ENCODE data around the gene STKLD1. TPM values are rescaled to one million over a fixed set of nuclear protein-coding genes. Genes with fewer than 3 reads are reported as not detected.

Gene STKLD1
- total RNA-seq, 4 donors from 2014 or later, result 0.38 TPM; not detected in 3

DNA sequence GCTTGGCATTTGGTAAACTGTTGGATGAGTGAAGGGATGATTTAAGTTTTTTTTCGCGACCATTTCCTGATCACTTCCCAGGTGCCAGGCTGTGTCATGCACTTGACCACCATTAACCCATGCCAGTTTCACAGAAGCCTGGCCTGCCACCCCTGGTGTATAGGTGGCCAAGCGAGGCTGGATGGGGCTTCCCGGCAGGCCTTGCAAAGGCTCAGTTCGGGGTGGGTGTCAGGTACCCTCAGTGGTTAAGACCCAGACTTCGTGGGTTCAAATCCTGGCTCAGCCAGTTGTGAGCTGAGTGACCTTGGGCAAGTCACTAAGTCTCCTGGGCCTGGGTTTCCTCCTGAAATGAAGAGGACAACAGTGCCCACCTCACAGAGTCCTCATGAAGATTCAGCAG, 30.6 kb upstream of the STKLD1 start:
- no peak for DNase-seq
- H3K4me3 ChIP-seq, result no peak overlapping the region
- no peak for TF ChIP-seq POLR2A (IDR thresholded peaks at IDR 0.05)
- TF ChIP-seq, protein P1, sequence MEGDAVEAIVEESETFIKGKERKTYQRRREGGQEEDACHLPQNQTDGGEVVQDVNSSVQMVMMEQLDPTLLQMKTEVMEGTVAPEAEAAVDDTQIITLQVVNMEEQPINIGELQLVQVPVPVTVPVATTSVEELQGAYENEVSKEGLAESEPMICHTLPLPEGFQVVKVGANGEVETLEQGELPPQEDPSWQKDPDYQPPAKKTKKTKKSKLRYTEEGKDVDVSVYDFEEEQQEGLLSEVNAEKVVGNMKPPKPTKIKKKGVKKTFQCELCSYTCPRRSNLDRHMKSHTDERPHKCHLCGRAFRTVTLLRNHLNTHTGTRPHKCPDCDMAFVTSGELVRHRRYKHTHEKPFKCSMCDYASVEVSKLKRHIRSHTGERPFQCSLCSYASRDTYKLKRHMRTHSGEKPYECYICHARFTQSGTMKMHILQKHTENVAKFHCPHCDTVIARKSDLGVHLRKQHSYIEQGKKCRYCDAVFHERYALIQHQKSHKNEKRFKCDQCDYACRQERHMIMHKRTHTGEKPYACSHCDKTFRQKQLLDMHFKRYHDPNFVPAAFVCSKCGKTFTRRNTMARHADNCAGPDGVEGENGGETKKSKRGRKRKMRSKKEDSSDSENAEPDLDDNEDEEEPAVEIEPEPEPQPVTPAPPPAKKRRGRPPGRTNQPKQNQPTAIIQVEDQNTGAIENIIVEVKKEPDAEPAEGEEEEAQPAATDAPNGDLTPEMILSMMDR (IDR thresholded peaks at IDR 0.05), result no peak
- no peaks in the 10 kb centered on the region for H3K27me3 ChIP-seq
- no peak overlapping the region for H3K27ac ChIP-seq
- intact Hi-C loops (cut with DNase I), result no loop called here
- peaks cover 16 to 65% (median 24%) of the 10 kb centered on the region in 3 donors for H3K4me1 ChIP-seq
- peaks cover 34 to 75% (median 38%) of the 10 kb centered on the region in 3 donors for H3K36me3 ChIP-seq
- no peaks in the 10 kb centered on the region for H3K9me3 ChIP-seq
- WGBS, 2 donors, result 84 to 95% methylated on average over 5 of the region's 6 CpGs

DNA sequence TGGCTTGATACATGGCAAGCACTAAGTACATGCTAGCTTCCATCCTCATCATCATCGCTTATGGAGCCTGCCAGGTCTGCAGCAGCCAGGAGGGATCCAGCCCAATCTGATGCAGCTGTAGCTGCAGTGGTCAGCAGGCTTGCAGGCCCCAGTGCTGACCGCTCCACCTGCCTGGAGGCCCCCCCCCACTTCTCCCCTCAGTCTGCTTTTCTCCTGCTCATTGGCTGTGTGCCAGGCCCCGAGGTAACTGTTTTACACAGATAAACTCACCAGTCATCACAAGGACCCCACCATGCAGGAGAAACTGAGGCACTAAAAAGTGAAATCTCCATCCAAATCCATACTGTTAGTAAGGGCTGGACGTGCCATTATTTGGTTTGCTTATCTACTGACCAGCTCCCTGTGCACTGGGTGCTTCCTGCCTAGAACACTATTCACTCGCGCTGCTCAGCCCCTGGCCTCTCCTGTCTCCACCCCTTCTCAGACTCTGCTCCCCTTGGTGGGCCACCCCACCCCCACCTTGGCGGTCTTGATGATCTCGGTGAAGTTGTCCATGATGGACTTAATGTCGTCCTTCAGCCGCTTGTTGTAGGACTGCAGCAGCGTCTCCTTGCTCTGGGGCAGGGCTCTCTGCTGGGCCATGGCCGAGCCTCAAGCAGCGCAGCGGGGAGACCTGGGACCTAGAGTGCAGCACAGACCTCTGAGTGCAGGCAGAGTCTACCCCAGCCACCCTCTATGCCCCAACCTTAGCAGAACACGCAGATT, 30.0 kb upstream of the STKLD1 start:
- H3K9me3 ChIP-seq, result no peaks in the 10 kb centered on the region
- H3K4me3 ChIP-seq, result peak overlapping the region in 3 of 4 donors; percentile 90 to 97 (median 95)
- DNase-seq, result no peak
- peaks cover 16 to 64% (median 24%) of the 10 kb centered on the region in 3 donors for H3K4me1 ChIP-seq
- TF ChIP-seq, protein P1 (IDR thresholded peaks at IDR 0.05), result no peak
- TF ChIP-seq POLR2A (IDR thresholded peaks at IDR 0.05), result no peak
- H3K27ac ChIP-seq, result peak overlapping the region; percentile 93 to 96 (median 95)
- 68 to 75% methylated on average over 6 to 7 of the region's 15 CpGs for WGBS, 2 donors
- H3K36me3 ChIP-seq, result peaks cover 40 to 75% (median 43%) of the 10 kb centered on the region in 3 donors
- intact Hi-C loops (cut with DNase I), result no loop called here
- H3K27me3 ChIP-seq, result no peaks in the 10 kb centered on the region

DNA sequence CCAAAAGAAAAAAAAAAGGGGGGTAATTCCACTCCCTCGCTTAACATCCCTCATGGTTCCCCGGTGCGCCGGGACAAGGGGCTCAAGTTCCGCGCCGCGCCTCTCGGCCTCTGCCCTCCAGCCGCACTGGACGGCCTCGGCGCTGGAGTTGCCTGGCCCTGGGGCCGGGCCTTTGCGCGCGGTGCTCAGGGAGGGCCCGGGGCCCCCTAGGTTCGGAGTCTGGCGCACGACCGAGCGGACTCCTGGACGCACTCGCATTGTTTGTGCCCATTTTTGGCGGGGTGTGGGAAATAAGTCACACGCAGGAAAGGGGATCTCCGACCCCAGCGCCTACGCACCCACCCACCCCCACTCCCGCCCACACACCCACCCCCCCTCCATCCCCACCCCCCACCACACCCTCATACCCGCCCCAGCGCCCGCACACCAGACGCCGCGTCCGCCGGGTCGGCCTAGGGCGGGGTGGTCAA, 28.6 kb upstream of the STKLD1 start:
- intact Hi-C loops (cut with DNase I), result no loop called here
- no peak for TF ChIP-seq POLR2A (IDR thresholded peaks at IDR 0.05)
- TF ChIP-seq, protein P1 (IDR thresholded peaks at IDR 0.05), result peak in 1 of 6 experiments; percentile 9
- Histone ChIP-seq H3K4me3 (peak overlapping the region; percentile 81 to 97 (median 92)), H3K4me1 (peaks cover 16 to 60% (median 24%) of the 10 kb centered on the region in 3 donors), H3K36me3 (peaks cover 51 to 75% (median 54%) of the 10 kb centered on the region in 3 donors), H3K27ac (peak overlapping the region; percentile 93 to 96 (median 95)), H3K9me3 (no peaks in the 10 kb centered on the region), H3K27me3 (no peaks in the 10 kb centered on the region)
- no peak for DNase-seq
- WGBS, 2 donors, result 0% methylated on average over 10 to 15 of the region's 41 CpGs

DNA sequence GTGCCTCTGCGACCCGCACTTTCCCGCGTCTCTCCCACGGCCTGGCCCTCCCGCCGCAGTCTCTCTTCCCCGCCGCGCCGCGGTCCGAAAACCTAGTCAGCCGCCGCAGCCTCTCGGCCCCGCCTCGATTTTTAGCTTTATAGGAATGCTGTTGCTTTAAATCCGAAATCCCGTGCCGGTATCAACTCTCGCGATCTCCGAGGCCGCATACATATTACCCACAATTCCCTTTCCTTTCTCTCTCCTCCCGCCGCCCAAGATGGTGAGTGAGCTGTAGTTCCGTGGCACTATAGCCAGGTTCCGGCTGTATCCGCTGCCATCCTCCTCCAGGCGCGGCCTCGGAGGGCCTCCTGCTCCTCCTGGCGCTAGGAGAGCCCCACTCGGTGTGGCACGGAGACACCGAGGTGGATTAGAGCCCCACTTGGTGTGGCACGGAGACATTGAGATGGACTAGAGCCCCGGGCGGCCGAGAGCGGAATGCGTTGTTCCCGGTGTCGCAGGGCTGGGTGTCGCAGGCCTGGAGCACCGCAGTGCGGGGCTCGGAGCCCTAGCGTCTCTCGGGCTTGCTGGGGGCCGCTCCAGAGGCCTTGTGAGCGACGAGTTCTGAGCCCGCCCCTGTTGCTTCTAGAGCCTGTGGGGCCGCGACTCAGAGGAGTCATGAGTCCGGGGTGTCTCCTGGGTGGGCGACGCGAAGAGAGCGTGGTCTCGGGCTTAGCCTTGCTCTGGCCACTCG, 28.0 kb upstream of the STKLD1 start, which contains the start of the genes MED22 and RPL7A:
Gene MED22 (minus strand): TSS at position 147 of the 733 bp plus-strand sequence. CDS start 1,469 bp downstream, outside the sequence.
Gene RPL7A (plus strand): TSS at position 234 of the 733 bp plus-strand sequence. CDS start 26 bp downstream, at position 260.
- WGBS, 2 donors, result 0 to 1% methylated on average over 24 to 46 of the region's 64 CpGs
- intact Hi-C loops (cut with DNase I), result no loop called here
- peak; percentile 75 for DNase-seq
- peak within 1 kb of the TSS; percentile 93 to 96 (median 95) for H3K27ac ChIP-seq
- H3K4me3 ChIP-seq, result peak within 1 kb of the TSS; percentile 81 to 97 (median 92)
- TF ChIP-seq, protein P1 (IDR thresholded peaks at IDR 0.05), result peak in 2 of 6 experiments; percentile 5 to 53
- peak in 3 of 4 donors; percentile 70 to 89 (median 89) for TF ChIP-seq POLR2A (IDR thresholded peaks at IDR 0.05)
- peaks cover 45 to 75% (median 53%) of the 10 kb centered on the region in 3 donors for H3K36me3 ChIP-seq
- no peaks in the 10 kb centered on the region for H3K27me3 ChIP-seq
- peaks cover 16 to 58% (median 24%) of the 10 kb centered on the region in 3 donors for H3K4me1 ChIP-seq
- no peaks in the 10 kb centered on the region for H3K9me3 ChIP-seq

Measured in esophagus squamous epithelium (tissue), 5 donors.